Forelimb muscle (tissue), 1 donor: Measurements from ENCODE around the gene ALAD. TPM values are rescaled to one million over a fixed set of nuclear protein-coding genes. Genes with fewer than 3 reads are reported as not detected.
"Not testable (repeated sequence)": the region's sequence is repeated elsewhere in the genome, so short reads cannot be mapped to it uniquely, and the experiment has no call there.

Experiments
- DNase-seq: peaks from one replicate; pipeline ENCODE4 v3.0.0-alpha.2; 2013; ENCODE audit warnings: low read depth
- polyA plus RNA-seq: library from polyadenylated mRNA; unstranded; fragments of 120-200 nt; gene quantifications from one replicate; pipeline ENCODE4 v1.2.1, GENCODE V29; 2013; ENCODE audit not compliant: insufficient read length

The ALAD gene
- 18.1 TPM for polyA plus RNA-seq

GRCh38 chr9:113401027-113401792, at the start of gene ALAD:
Gene ALAD (minus strand): TSS chr9:113401284. CDS start chr9:113393559, 7,725 bp downstream.
- DNase-seq, result peak; percentile 88

GRCh38 chr9:113449376-113449775, 48.3 kb upstream of the ALAD start:
- no peak for DNase-seq

GRCh38 chr9:113446323-113446740, 45.2 kb upstream of the ALAD start:
- DNase-seq, result no peak

- DNase-seq, result no peak
Measured at GRCh38 chr9:113444736-113445135, 43.7 kb upstream of the ALAD start.

- DNase-seq, result not testable (repeated sequence)
Measured at GRCh38 chr9:113437716-113438115, 36.6 kb upstream of the ALAD start.

- no peak for DNase-seq
Measured at GRCh38 chr9:113436728-113437515, 35.8 kb upstream of the ALAD start.

- DNase-seq, result no peak
Measured at GRCh38 chr9:113431191-113431590, 30.1 kb upstream of the ALAD start.

GRCh38 chr9:113428062-113428615, 27.1 kb upstream of the ALAD start:
- DNase-seq, result no peak

- no peak for DNase-seq
Measured at GRCh38 chr9:113427629-113428028, 26.5 kb upstream of the ALAD start.

GRCh38 chr9:113426701-113427100, 25.6 kb upstream of the ALAD start:
- DNase-seq, result no peak

- no peak for DNase-seq
Measured at GRCh38 chr9:113425072-113425471, 24.0 kb upstream of the ALAD start.

- no peak for DNase-seq
Measured at GRCh38 chr9:113421726-113422125, 20.6 kb upstream of the ALAD start.

- DNase-seq, result no peak
Measured at GRCh38 chr9:113417370-113417769, 16.3 kb upstream of the ALAD start.

- no peak for DNase-seq
Measured at GRCh38 chr9:113416149-113416721, 15.2 kb upstream of the ALAD start.

GRCh38 chr9:113410207-113410864, 9.3 kb upstream of the ALAD start, which contains the start of the genes C9orf43 and POLE3:
Gene C9orf43 (plus strand): TSS chr9:113410747. CDS start chr9:113413494, 2,747 bp downstream.
Gene POLE3 (minus strand): TSS chr9:113410675. CDS start chr9:113410293, 382 bp downstream.
- peak; percentile 83 for DNase-seq

- no peak for DNase-seq
Measured at GRCh38 chr9:113409883-113410206, 8.8 kb upstream of the ALAD start.

- DNase-seq, result no peak
Measured at GRCh38 chr9:113409481-113409880, 8.4 kb upstream of the ALAD start.

GRCh38 chr9:113406873-113407511, 5.9 kb upstream of the ALAD start:
- DNase-seq, result not testable (repeated sequence)

- not testable (repeated sequence) for DNase-seq
Measured at GRCh38 chr9:113406353-113406752, 5.3 kb upstream of the ALAD start.

GRCh38 chr9:113403646-113404045, 2.6 kb upstream of the ALAD start:
- no peak for DNase-seq

GRCh38 chr9:113399646-113400200, 1.4 kb downstream of the ALAD start:
- no peak for DNase-seq
